GM23338 (cell line): ENCODE data around the gene DST. TPM values are rescaled to one million over a fixed set of nuclear protein-coding genes. Genes with fewer than 3 reads are reported as not detected.

Experiments used
- ATAC-seq: fragments of 200-7000 bp; cut with Tn5 transposase; 3 replicates; pipeline ENCODE4 v1.9.1; 2020
- DNase-seq: peaks from one replicate; pipeline ENCODE4 v3.0.0-alpha.2; 2015; ENCODE audit warnings: low spot score
- H2AFZ ChIP-seq: fragments of 200-600 bp; sonication (generic); 2 replicates; pipeline ENCODE4 v1.8.0; 2016; ENCODE audit warnings: antibody characterized with exemption, mild to moderate bottlenecking, moderate library complexity
- H3F3A ChIP-seq: fragments of 200-600 bp; sonication (generic); replicated peaks from 2 replicates; pipeline ENCODE4 v1.8.0; 2017; ENCODE audit warnings: antibody characterized with exemption, mixed run types, low read depth
- H3K27ac ChIP-seq: fragments of 200-600 bp; sonication (generic); 2 replicates; pipeline ENCODE4 v1.6.1; 2016; ENCODE audit warnings: low read depth
- H3K27me3 ChIP-seq: fragments of 200-600 bp; sonication (generic); 2 replicates; pipeline ENCODE4 v1.8.0; 2016; ENCODE audit warnings: mild to moderate bottlenecking, mixed run types, moderate library complexity; ENCODE audit not compliant: insufficient read depth
- H3K36me3 ChIP-seq: fragments of 200-600 bp; sonication (generic); 2 replicates; pipeline ENCODE4 v1.8.0; 2016; ENCODE audit warnings: mild to moderate bottlenecking; ENCODE audit not compliant: insufficient read depth
- H3K4me1 ChIP-seq: fragments of 200-600 bp; sonication (generic); 2 replicates; pipeline ENCODE4 v1.8.0; 2016; ENCODE audit warnings: mild to moderate bottlenecking, moderate library complexity; ENCODE audit not compliant: insufficient read depth
- H3K4me2 ChIP-seq: fragments of 200-600 bp; sonication (generic); 2 replicates; pipeline ENCODE4 v1.7.1; 2017; ENCODE audit warnings: mixed run types
- H3K4me3 ChIP-seq: fragments of 200-600 bp; sonication (generic); 2 replicates; pipeline ENCODE4 v1.6.1; 2016; ENCODE audit warnings: mixed run types
- H3K79me2 ChIP-seq: fragments of 200-600 bp; sonication (generic); replicated peaks from 2 replicates; pipeline ENCODE4 v1.8.0; 2017; ENCODE audit warnings: mild to moderate bottlenecking; ENCODE audit not compliant: insufficient read depth
- H3K9me2 ChIP-seq: fragments of 200-600 bp; sonication (generic); 2 replicates; pipeline ENCODE4 v1.8.0; 2017; ENCODE audit not compliant: insufficient read depth
- H4K20me1 ChIP-seq: fragments of 200-600 bp; sonication (generic); replicated peaks from 2 replicates; pipeline ENCODE4 v1.8.0; 2017; ENCODE audit warnings: mild to moderate bottlenecking; ENCODE audit not compliant: insufficient read depth
- H3K27ac Mint-ChIP-seq: 2 replicates; pipeline ENCODE4 v1.8.0; 2020; ENCODE audit warnings: inconsistent platforms, mild to moderate bottlenecking, moderate library complexity, mixed read lengths
- H3K27me3 Mint-ChIP-seq: 3 replicates; pipeline ENCODE4 v1.8.0; 2022; ENCODE audit warnings: low read depth, mild to moderate bottlenecking, moderate library complexity, mixed read lengths, inconsistent platforms; ENCODE audit not compliant: insufficient read depth, poor library complexity
- H3K36me3 Mint-ChIP-seq: 3 replicates; pipeline ENCODE4 v1.8.0; 2021; ENCODE audit warnings: low read depth, mild to moderate bottlenecking, inconsistent platforms, moderate library complexity, mixed read lengths
- H3K4me1 Mint-ChIP-seq: 3 replicates; pipeline ENCODE4 v1.8.0; 2020; ENCODE audit warnings: mild to moderate bottlenecking, inconsistent platforms, mixed read lengths
- H3K4me3 Mint-ChIP-seq: 3 replicates; pipeline ENCODE4 v1.8.0; 2021; ENCODE audit warnings: moderate library complexity, mild to moderate bottlenecking, inconsistent platforms, mixed read lengths
- H3K9me3 Mint-ChIP-seq: 3 replicates; pipeline ENCODE4 v1.8.0; 2020; ENCODE audit warnings: moderate library complexity, mild to moderate bottlenecking, inconsistent platforms, mixed read lengths
- CTCF ChIP-seq, 2 experiments: fragments of 200-600 bp in 1 of 2; sonication (generic) in 1 of 2; conservative IDR thresholded peaks; 2 replicates each; pipeline versions ENCODE4 v1.5.1 to v1.6.1; 2016 to 2017; ENCODE audit warnings: antibody characterized with exemption in 2 of 2, low read depth in 2 of 2, mild to moderate bottlenecking in 2 of 2, moderate library complexity in 1 of 2
- ETS1 ChIP-seq: IDR thresholded peaks from 2 replicates; pipeline ENCODE4 v1.6.1; 2016; ENCODE audit warnings: antibody characterized with exemption
- EZH2 ChIP-seq: fragments of 200-600 bp; sonication (generic); IDR thresholded peaks from one replicate; pipeline ENCODE4 v1.8.0; 2017; ENCODE audit warnings: antibody characterized with exemption, mild to moderate bottlenecking, low read depth; ENCODE audit not compliant: unreplicated experiment
- EZH2phosphoT487 ChIP-seq: fragments of 200-600 bp; sonication (generic); IDR thresholded peaks from one replicate; pipeline ENCODE4 v1.8.1; 2018; ENCODE audit warnings: antibody characterized with exemption; ENCODE audit not compliant: unreplicated experiment
- JUNB ChIP-seq: IDR thresholded peaks from one replicate; pipeline ENCODE4 v1.6.1; 2016; ENCODE audit warnings: antibody characterized with exemption; ENCODE audit not compliant: unreplicated experiment
- NANOG ChIP-seq: IDR thresholded peaks from 2 replicates; pipeline ENCODE4 v1.6.1; 2016; ENCODE audit warnings: antibody characterized with exemption, borderline replicate concordance
- POLR2AphosphoS5 ChIP-seq: IDR thresholded peaks from 2 replicates; pipeline ENCODE4 v1.6.1; 2016; ENCODE audit warnings: antibody characterized with exemption, low read depth
- REST ChIP-seq: IDR thresholded peaks from one replicate; pipeline ENCODE4 v1.6.1; 2018; ENCODE audit warnings: antibody characterized with exemption; ENCODE audit not compliant: unreplicated experiment
- STAT1 ChIP-seq: IDR thresholded peaks from one replicate; pipeline ENCODE4 v1.6.1; 2016; ENCODE audit warnings: antibody characterized with exemption; ENCODE audit not compliant: unreplicated experiment
- ZNF114 ChIP-seq: fragments of 250-450 bp; sonication (Bioruptor Pico); IDR thresholded peaks from 2 replicates; pipeline ENCODE4 v1.5.0; 2020; ENCODE audit warnings: mild to moderate bottlenecking, moderate library complexity
- polyA plus RNA-seq: library from polyadenylated mRNA; unstranded; fragments of >200 nt; fragmentation: Nextera tagmentation; extraction: Ambion mirVana; gene quantifications from 2 replicates; pipeline ENCODE4 v1.2.1, GENCODE V29; 2016
- total RNA-seq: library from RNA; depleted of rRNA; stranded (reverse); fragments of >200 nt; shearing (Covaris generic); gene quantifications from 2 replicates; pipeline ENCODE4 v1.2.3, GENCODE V29; 2014

The DST gene
- total and polyA plus RNA-seq, 2 experiments from 2014 or later, result 88.7 to 188 TPM

GRCh38 chr6:56497691-56498090 is 145.0 kb downstream of the DST start (continued):
- TF ChIP-seq CTCF (conservative IDR thresholded peaks at IDR 0.05; ENCODE audit: low read depth in 2 of 2), result no peak
- no peak for TF ChIP-seq ZNF114 (CRISPR knock-in tag)
- TF ChIP-seq JUNB, result no peak
- no peak for TF ChIP-seq NANOG
- no peak for TF ChIP-seq STAT1
- TF ChIP-seq ETS1, result no peak

GRCh38 chr6:56497240-56497639 is 145.4 kb downstream of the DST start:
- H3K79me2 ChIP-seq, result no peaks in the 10 kb centered on the region
- peaks cover 36% of the 10 kb centered on the region for H3K36me3 Mint-ChIP-seq
- no peaks in the 10 kb centered on the region for H4K20me1 ChIP-seq
- H3K4me1 Mint-ChIP-seq, result no peaks in the 10 kb centered on the region
- peaks cover 3% of the 10 kb centered on the region for H3K36me3 ChIP-seq
- H3F3A ChIP-seq, result no peaks in the 10 kb centered on the region
- no peaks in the 10 kb centered on the region for H3K9me3 Mint-ChIP-seq
- no peaks in the 10 kb centered on the region for H3K27me3 ChIP-seq
- no peaks in the 10 kb centered on the region for H3K9me2 ChIP-seq
- no peaks in the 10 kb centered on the region for H3K27me3 Mint-ChIP-seq
- H3K4me3 ChIP-seq, result no peak overlapping the region
- H2AFZ ChIP-seq, result no peak overlapping the region
- no peak overlapping the region for H3K4me3 Mint-ChIP-seq
- no peak overlapping the region for H3K27ac Mint-ChIP-seq
- no peak overlapping the region for H3K4me2 ChIP-seq
- no peak for ATAC-seq
- H3K4me1 ChIP-seq, result no peaks in the 10 kb centered on the region
- DNase-seq, result no peak
- no peak overlapping the region for H3K27ac ChIP-seq
- no peak for TF ChIP-seq STAT1
- no peak for TF ChIP-seq ZNF114 (CRISPR knock-in tag)
- no peak for TF ChIP-seq REST
- TF ChIP-seq EZH2, result no peak
- TF ChIP-seq ETS1, result no peak
- no peak for TF ChIP-seq POLR2AphosphoS5
- no peak for TF ChIP-seq EZH2phosphoT487
- TF ChIP-seq NANOG, result no peak
- no peak for TF ChIP-seq CTCF (conservative IDR thresholded peaks at IDR 0.05; ENCODE audit: low read depth in 2 of 2)
